HG03025 (cell line): ENCODE results near the gene EEF1AKMT4.
"Not testable (repeated sequence)": the region's sequence is repeated elsewhere in the genome, so short reads cannot be mapped to it uniquely, and the experiment has no call there.

Experiments
- ATAC-seq: cut with Tn5 transposase; IDR thresholded peaks from one replicate; pipeline ENCODE4 v1.9.1; 2021; ENCODE audit warnings: mild to moderate bottlenecking, moderate library complexity; ENCODE audit not compliant: unreplicated experiment, low FRiP score

The EEF1AKMT4 gene

GRCh38 chr3:184259878-184260723, 10.6 kb downstream of the EEF1AKMT4 start:
- no peak for ATAC-seq

- no peak for ATAC-seq
These were observed 11.3 kb downstream of the EEF1AKMT4 start for GRCh38 chr3:184260724-184261269.

DNA sequence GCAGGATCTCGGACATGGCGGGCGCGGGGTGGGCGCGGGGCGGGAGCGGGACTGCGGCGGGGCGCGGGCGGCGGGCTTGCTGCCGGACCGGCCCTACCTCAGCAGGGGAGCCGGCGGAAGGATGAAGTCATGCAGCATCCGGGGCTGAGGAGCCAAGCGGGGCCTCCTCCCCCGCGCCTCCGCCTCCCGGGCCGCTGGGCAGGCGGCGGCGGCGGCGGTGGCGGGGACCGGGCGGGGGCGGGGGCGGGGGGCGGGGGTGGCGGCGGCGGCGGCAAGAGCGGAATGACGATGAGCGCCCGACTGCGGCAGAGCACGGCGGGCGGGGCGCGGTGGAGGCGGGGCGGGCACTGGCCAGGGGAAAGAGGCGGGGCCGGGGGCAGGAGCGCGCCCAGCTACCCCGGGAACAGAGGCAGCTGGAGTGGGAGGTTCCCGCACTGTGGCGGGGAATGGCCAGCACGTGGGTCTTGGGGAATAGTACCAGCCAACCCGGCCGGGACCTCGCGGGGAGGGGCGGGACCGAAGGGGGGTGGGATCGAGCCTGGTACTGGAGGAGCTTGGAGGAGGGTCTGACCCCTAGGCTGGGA, 11.9 kb downstream of the EEF1AKMT4 start, which contains the start of gene CAMK2N2:
CAMK2N2 (minus strand) TSS at position 284 of the 584 bp plus-strand sequence; CDS start at position 16, 268 bp downstream.
- no peak for ATAC-seq

DNA sequence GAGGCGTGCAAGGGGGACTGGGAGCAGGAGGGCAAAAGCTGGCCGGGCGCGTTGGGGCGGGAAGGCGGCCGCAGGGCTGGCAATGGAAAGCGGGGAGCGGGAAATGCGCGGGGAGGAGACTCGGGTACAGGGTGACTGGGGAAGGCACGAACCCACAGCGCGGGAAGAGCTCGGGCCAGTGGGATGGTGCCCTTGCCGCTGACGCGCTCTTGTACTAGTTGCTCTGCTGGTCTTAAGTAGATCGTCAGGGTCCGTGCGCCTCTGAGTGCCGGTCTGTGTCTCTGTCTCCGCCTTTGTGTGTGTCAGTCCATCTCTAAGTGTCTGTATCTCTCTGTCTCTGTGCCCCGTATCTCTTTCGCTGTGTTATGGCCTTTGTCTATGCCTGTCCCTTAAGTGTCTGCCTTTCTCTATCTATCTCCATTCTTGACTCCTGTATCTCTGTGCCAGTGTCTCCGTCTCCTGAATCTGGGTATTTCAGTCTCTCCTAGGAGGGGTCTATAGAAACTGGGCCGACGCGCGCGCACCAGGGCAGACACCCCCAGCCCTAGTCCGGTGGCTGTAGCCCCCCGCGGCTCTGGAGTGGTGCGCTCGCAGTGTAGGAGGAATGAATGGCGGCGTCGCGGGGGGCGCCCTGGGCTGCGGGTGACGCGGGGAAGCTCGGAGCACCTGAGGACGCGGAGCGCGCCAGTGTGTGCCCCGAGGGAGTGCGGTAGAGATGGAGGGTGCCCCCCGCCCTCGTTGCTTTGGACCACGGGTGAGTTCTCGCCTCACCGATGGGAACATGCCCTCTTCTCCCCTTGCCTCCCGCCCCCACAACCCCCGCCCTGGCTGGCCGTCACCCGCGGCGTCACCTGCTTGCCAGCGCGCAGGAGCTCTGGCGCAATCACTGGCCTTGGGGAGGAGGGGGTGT, 12.6 kb downstream of the EEF1AKMT4 start:
- no peak for ATAC-seq

DNA sequence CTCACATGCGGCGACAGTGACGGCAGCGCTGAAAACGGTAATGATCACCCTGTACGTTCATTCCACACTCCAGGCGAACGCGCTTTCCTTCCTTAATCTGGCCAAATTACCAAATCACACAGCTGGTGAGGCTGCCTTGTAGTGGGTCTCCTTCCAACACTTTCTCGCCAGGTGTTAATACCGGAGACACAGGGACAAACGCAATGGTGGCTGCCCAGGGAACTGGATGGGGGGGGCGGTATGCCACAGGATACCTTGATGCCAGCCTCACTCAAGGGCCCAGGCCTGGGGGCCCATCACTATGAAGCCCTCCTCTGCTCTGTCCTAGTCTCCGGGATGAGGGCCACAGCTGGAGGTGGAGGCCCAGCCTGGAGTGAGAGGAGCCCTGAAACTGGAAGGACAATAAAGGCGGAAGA, 13.3 kb downstream of the EEF1AKMT4 start:
- no peak for ATAC-seq

DNA sequence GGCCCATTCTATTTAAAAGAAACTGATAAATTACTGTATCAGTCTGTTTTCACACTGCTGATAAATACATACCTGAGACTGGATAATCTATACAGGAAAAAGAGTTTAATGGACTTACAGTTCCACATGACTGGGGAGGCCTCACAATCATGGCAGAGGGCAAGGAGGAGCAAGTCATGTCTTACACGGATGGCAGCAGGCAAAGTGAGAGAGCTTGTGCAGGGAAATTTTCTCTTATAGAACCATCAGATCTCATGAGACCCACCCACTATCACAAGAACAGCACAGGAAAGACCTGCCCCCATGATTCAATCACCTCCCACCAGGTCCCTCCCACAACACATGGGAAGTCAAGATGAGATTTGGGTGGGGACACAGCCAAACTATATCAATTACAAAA, 17.8 kb downstream of the EEF1AKMT4 start:
- not testable (repeated sequence) for ATAC-seq

DNA sequence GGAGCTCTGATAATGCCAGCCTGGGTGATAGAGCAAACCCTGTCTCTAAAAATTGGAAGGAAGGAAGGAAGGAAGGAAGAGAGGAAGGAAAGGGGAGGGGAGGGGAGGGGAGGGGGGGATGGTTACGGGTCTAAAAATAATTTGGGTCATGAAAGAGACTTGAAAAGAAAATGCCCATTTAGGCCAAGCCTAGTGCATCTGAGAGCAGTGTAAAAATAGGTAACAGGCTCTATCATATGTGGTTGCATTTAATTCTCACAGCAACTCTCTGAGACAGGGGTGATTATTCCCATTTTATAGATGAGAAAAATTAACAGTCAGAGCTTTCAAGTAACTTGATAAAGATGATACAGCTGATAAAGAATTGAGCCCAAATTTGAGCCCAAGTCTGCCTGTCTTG, 22.8 kb downstream of the EEF1AKMT4 start:
- ATAC-seq = no peak

GRCh38 chr3:184275381-184275701, 25.9 kb downstream of the EEF1AKMT4 start:
- no peak for ATAC-seq

- no peak for ATAC-seq
These were observed 26.8 kb downstream of the EEF1AKMT4 start, which contains the start of gene ECE2 for GRCh38 chr3:184275961-184276910. Gene ECE2, plus strand, starts transcription at chr3:184276022. Its CDS starts 132 bp downstream, at chr3:184276154.

DNA sequence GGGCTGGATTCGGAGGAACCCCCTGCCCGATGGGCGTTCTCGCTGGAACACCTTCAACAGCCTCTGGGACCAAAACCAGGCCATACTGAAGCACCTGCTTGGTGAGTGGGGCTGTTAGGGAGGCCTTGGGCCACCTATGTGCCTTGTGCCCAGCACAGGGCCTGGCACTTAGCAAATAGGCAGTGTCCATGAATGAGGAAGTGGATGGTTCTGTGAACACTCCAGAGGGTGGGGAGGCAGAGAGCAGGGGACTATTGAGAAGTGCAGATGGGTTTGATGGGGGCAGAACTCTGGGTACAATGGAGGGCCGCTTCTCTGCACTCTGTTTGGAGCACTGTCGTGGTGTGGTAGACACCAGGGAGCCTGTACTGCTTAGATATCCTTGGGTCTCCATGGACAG, 27.9 kb downstream of the EEF1AKMT4 start:
- no peak for ATAC-seq

- no peak for ATAC-seq
These were observed 33.5 kb downstream of the EEF1AKMT4 start for GRCh38 chr3:184282941-184283340.

DNA sequence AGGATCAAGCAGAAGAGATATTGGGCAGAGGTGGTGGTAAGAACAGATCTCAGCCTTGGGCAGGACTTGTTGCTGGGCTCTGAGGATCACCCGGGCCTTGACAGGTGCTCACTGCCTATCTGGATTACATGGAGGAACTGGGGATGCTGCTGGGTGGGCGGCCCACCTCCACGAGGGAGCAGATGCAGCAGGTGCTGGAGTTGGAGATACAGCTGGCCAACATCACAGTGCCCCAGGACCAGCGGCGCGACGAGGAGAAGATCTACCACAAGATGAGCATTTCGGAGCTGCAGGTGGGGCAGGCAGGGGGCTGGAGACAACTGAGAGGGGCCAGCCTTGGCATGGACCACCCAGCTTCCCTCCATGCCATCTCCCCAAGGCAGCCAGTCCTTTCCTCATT, 34.2 kb downstream of the EEF1AKMT4 start:
- no peak for ATAC-seq

DNA sequence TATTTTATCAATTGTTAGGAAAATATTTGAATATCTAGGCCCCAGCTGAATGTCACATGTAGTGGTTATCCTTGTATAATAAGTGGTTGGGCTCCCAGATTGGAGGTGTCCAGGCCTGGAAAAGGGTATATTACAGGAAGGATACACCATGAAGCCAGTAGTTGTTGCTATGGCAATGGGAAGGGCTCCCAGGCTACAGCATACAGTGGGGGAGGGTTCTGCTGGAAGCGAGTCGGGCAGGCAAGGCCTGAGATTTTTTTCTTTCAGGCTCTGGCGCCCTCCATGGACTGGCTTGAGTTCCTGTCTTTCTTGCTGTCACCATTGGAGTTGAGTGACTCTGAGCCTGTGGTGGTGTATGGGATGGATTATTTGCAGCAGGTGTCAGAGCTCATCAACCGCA, 35.2 kb downstream of the EEF1AKMT4 start:
- no peak for ATAC-seq

DNA sequence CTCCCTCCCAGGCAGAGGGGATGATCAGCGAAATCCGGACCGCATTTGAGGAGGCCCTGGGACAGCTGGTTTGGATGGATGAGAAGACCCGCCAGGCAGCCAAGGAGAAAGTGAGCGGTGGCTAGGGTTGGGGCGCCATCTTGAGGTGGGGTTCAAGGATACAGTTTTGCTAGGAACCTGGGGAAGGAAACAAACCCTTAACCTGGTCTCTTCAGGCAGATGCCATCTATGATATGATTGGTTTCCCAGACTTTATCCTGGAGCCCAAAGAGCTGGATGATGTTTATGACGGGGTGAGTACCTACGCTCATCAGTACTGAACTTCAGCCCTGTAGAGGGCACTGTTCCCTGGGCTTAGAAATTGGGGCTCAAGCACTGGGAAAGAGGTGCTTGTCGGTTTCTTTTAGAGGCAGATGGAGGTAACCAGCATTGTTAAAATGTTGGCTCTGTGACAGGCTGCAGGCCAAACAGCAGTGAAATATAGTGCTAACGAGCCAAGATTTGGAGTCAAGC, 40.0 kb downstream of the EEF1AKMT4 start:
- ATAC-seq = no peak

DNA sequence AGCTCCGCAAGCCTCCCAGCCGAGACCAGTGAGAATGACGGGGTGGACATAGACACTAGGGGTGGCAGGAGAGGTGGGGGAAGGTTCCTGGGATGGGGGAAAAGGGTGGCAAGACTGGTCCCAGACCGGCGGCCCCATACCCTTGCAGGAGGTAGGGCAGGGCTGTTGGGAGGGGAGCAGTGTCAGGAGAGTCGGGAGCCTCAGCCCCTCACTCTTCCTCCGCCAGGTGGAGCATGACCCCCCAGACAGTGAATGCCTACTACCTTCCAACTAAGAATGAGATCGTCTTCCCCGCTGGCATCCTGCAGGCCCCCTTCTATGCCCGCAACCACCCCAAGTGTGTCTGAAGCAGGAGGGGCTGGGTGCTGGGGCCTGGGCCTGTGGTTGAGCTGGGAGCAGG, 40.9 kb downstream of the EEF1AKMT4 start:
- no peak for ATAC-seq

GRCh38 chr3:184291044-184291737, 41.7 kb downstream of the EEF1AKMT4 start:
- no peak for ATAC-seq

DNA sequence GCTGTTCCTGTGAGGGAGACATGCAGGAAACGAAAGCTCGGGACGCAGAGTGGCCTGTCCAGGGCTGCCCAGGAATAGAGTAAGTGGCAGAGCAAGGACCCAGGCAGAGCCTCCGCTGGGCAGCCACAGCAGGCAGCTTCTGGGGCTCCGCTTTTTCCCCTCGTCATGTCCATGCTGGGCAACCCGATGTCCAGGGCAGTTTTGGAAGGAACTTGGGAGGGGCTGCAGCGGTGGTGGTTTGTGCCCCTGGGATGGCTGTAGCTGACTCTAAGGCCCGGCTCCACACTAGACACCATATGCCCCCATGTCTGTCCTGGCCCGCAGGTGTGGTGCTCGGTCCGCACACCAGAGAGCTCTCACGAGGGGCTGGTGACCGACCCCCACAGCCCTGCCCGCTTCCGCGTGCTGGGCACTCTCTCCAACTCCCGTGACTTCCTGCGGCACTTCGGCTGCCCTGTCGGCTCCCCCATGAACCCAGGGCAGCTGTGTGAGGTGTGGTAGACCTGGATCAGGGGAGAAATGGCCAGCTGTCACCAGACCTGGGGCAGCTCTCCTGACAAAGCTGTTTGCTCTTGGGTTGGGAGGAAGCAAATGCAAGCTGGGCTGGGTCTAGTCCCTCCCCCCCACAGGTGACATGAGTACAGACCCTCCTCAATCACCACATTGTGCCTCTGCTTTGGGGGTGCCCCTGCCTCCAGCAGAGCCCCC, 42.4 kb downstream of the EEF1AKMT4 start:
- no peak for ATAC-seq

DNA sequence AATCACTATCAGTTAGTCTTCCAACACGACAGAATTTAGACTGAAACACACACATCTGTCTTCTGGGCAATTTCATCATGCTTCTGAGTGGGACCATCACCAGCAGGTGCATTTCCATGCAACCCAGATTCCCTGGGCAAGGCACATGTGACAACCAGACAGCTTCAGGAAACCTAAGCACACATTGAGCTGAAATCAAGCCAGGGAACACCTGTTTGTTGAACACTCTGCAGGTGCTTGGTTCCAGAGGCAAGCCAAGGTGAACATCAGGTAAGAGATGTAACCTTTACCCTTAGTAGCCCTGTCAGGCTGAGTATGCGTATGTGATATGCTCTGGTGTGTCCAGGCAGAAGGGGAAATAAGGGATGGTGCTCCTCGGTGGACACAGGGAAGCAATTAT, 46.3 kb downstream of the EEF1AKMT4 start:
- ATAC-seq = no peak
